Coronary artery (tissue), 2 donors: ENCODE results near the gene CAMSAP1.

Source experiments
- DNase-seq: peaks from one replicate; pipeline ENCODE4 v3.0.0-alpha.2; 2017; ENCODE audit warnings: low spot score
- H3K27ac ChIP-seq, 2 donors: fragments of 200-600 bp; sonication (generic); one replicate each; pipeline ENCODE4 v1.5.1; 2016 to 2019
- H3K4me3 ChIP-seq: fragments of 200-600 bp; sonication (generic); 2 replicates; pipeline ENCODE4 v1.5.1; 2016; ENCODE audit warnings: mild to moderate bottlenecking, moderate library complexity
- CTCF ChIP-seq: fragments of 200-600 bp; sonication (generic); IDR thresholded peaks from one replicate; pipeline ENCODE4 v1.5.1; 2019; ENCODE audit warnings: antibody characterized with exemption

CAMSAP1 gene

GRCh38 chr9:135814421-135815095, 92.8 kb downstream of the CAMSAP1 start:
- no peak overlapping the region for H3K27ac ChIP-seq
- no peak for TF ChIP-seq CTCF
- DNase-seq: no peak
- H3K4me3 ChIP-seq: no peak overlapping the region

GRCh38 chr9:135813671-135814290, 93.6 kb downstream of the CAMSAP1 start:
- no peak for DNase-seq
- no peak overlapping the region for H3K27ac ChIP-seq

GRCh38 chr9:135812961-135813360, 94.4 kb downstream of the CAMSAP1 start:
- Histone ChIP-seq H3K27ac (no peak overlapping the region), H3K4me3 (no peak overlapping the region)
- DNase-seq: no peak
- no peak for TF ChIP-seq CTCF

More at GRCh38 chr9:135813671-135814290, 93.6 kb downstream of the CAMSAP1 start:
- no peak for TF ChIP-seq CTCF
- H3K4me3 ChIP-seq: no peak overlapping the region

GRCh38 chr9:135811801-135812200, 95.5 kb downstream of the CAMSAP1 start:
- Histone ChIP-seq H3K4me3 (no peak overlapping the region), H3K27ac (no peak overlapping the region)
- TF ChIP-seq CTCF: no peak
- no peak for DNase-seq

- no peak for TF ChIP-seq CTCF
- Histone ChIP-seq H3K27ac (no peak overlapping the region), H3K4me3 (no peak overlapping the region)
- DNase-seq: no peak
Measured at GRCh38 chr9:135810806-135811575, 96.4 kb downstream of the CAMSAP1 start.

GRCh38 chr9:135809166-135809565, 98.2 kb downstream of the CAMSAP1 start:
- no peak overlapping the region for H3K4me3 ChIP-seq
- DNase-seq: no peak

More at GRCh38 chr9:135809166-135809565, 98.2 kb downstream of the CAMSAP1 start:
- no peak for TF ChIP-seq CTCF
- no peak overlapping the region for H3K27ac ChIP-seq
